ENCODE data around the gene PRELID3B. TPM values are rescaled to one million over a fixed set of nuclear protein-coding genes. Genes with fewer than 3 reads are reported as not detected.

PRELID3B gene
- total and polyA plus RNA-seq, 4 donors = 19.5 to 44.2 (median 28.5) TPM

DNA sequence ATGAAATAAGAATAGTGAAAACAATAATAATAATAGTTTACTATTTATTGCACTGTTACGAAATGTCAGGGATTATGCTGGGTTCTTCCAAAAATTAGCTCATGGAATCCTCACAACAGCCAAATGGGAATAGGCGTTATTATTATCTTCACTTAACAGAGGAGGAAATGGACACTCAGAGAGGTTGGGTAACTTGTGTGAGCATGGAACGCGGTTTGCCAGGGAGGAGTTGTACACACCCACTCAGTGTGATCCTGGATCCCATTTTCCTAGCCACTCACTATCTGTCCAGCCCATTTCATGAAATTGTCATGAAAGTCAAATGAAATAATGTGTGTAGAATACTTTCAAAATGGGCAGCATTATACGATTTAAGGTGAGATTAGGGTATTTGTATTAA is 56.9 kb downstream of the PRELID3B start:
- H3K27me3 ChIP-seq (ENCODE audit: control insufficient read depth in 1 of 2, insufficient read depth in 2 of 2, low read length in 1 of 2) = no peaks in the 10 kb centered on the region
- ATAC-seq (ENCODE audit: low FRiP score) (no peak), DNase-seq (peak in 1 of 2 donors; percentile 25)
- peaks cover 0 to 4% of the 10 kb centered on the region in 2 donors for H3K4me1 ChIP-seq (ENCODE audit: control insufficient read depth in 1 of 2, insufficient read depth in 2 of 2, low read length in 2 of 2)
- H3K4me3 ChIP-seq (ENCODE audit: low read length in 2 of 2) = no peak overlapping the region
- H3K9me3 ChIP-seq (ENCODE audit: control insufficient read depth, low read length) = no peaks in the 10 kb centered on the region
- 79 to 80% methylated on average over 5 of the region's 5 CpGs for WGBS, 2 donors
- no peaks in the 10 kb centered on the region for H3K36me3 ChIP-seq (ENCODE audit: control insufficient read depth in 1 of 2, insufficient read depth in 2 of 2, low read length in 1 of 2)
- no peak overlapping the region for H3K27ac ChIP-seq (ENCODE audit: low read depth in 1 of 2, low read length in 2 of 2)
- intact Hi-C loops (cut with DNase I) = loop anchor here in 1 of 2 donors (5.0 kb wide), 2 partner anchors 83 to 98 kb away; no protein-coding TSS in a partner anchor

DNA sequence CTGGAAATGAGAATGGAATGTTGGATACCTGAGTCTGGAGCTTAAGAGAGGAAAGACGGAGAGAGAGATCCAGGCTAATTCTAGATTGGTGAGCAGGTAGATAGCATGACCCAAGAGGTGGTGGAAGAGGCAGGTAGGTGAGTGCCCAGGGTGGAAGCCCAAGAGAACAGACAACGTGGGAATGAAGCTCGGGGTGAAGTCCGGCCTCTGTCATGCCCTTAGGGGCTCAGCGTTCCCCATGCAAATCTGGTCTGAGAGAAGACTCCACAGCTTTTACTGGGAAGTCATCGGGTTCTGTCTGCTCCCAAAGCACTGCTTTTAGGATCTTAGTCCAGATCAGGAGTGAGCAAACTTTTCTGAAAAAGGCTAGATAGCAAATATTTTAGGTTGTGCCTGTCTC is 57.9 kb downstream of the PRELID3B start:
- DNase-seq = no peak
- intact Hi-C loops (cut with DNase I) = loop anchor here (5.0 kb wide), 5 partner anchors 58 to 97 kb away; partner anchors contain the start of gene PRELID3B (in 1 of the 2)
- Histone ChIP-seq H3K36me3 (ENCODE audit: control insufficient read depth in 1 of 2, insufficient read depth in 2 of 2, low read length in 1 of 2) (no peaks in the 10 kb centered on the region), H3K4me3 (ENCODE audit: low read length in 2 of 2) (no peak overlapping the region), H3K27me3 (ENCODE audit: control insufficient read depth in 1 of 2, insufficient read depth in 2 of 2, low read length in 1 of 2) (no peaks in the 10 kb centered on the region), H3K9me3 (ENCODE audit: control insufficient read depth, low read length) (no peaks in the 10 kb centered on the region), H3K27ac (ENCODE audit: low read depth in 1 of 2, low read length in 2 of 2) (no peak overlapping the region), H3K4me1 (ENCODE audit: control insufficient read depth in 1 of 2, insufficient read depth in 2 of 2, low read length in 2 of 2) (peaks cover 0 to 4% of the 10 kb centered on the region in 2 donors)
- no peak for ATAC-seq (ENCODE audit: low FRiP score)
- WGBS, 2 donors = 75 to 90% methylated on average over 6 of the region's 6 CpGs

Other genes with a start within 250 kb of the PRELID3B start
- 1 to 10 TPM; 1.2 to 1.7 TPM for gene GNAS-AS1, start 191.9 kb downstream of the PRELID3B start, total RNA-seq
- gene GNAS-AS1, start 191.9 kb downstream of the PRELID3B start, polyA plus RNA-seq = 1 to 10 TPM in 1 of 2 donors, not detected in 1; 1.0 TPM
- gene GNAS, start 190.1 kb downstream of the PRELID3B start, total RNA-seq = 100 to 1,000 TPM; 838 to 881 TPM
- gene GNAS, start 190.1 kb downstream of the PRELID3B start, polyA plus RNA-seq = 1,000 to 10,000 TPM in 1 of 2 donors, 100 to 1,000 TPM in 1; 934 to 1,060 TPM
- 10 to 100 TPM; 40.5 to 50.1 TPM for gene NELFCD, start 61.5 kb downstream of the PRELID3B start, total RNA-seq
- 10 to 100 TPM; 22.7 to 53.9 TPM for gene NELFCD, start 61.5 kb downstream of the PRELID3B start, polyA plus RNA-seq
- gene CTSZ, start 35.5 kb downstream of the PRELID3B start, total RNA-seq = 100 to 1,000 TPM; 183 to 241 TPM
- gene CTSZ, start 35.5 kb downstream of the PRELID3B start, polyA plus RNA-seq = 100 to 1,000 TPM; 299 to 350 TPM
- 1 to 10 TPM in 1 of 2 donors, under 1 TPM in 1; 0.15 to 2.1 TPM for gene TUBB1, start 23.4 kb downstream of the PRELID3B start, total RNA-seq
- gene TUBB1, start 23.4 kb downstream of the PRELID3B start, polyA plus RNA-seq = not detected
- gene ATP5F1E, start 10.5 kb downstream of the PRELID3B start, total RNA-seq = 10 to 100 TPM; 48.2 to 50.1 TPM
- gene ATP5F1E, start 10.5 kb downstream of the PRELID3B start, polyA plus RNA-seq = 100 to 1,000 TPM in 1 of 2 donors, 10 to 100 TPM in 1; 51.5 to 110 TPM
- under 1 TPM; 0.57 to 0.68 TPM for gene ZNF831, start 121.0 kb upstream of the PRELID3B start, total RNA-seq
- gene ZNF831, start 121.0 kb upstream of the PRELID3B start, polyA plus RNA-seq = under 1 TPM in 1 of 2 donors, not detected in 1; 0.03 TPM